ENCODE measurements around the gene DNAH8. TPM values are rescaled to one million over a fixed set of nuclear protein-coding genes. Genes with fewer than 3 reads are reported as not detected.

DNAH8 gene
- polyA plus RNA-seq, 4 donors: 0.35 to 0.57 (median 0.39) TPM

DNA sequence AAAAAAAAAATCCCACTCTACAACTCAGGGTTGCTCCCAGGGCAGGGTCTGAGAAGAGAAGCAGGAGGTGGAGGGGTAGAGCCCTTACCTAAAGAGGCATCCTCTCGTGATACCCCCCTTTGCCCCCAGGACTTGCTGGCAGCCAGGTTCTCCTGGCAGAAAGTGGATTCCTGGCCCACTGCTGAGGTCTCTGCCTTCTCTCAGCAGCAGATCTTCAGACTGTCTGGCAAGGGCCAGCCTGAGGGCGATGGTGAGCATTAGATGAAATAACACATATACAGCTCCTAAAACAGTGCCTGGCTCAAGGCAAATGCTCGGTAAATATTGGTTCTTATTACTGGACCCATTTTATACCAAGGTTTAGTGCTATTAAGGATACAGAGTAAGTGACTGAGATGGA, 328.7 kb downstream of the DNAH8 start:
- DNase-seq (ENCODE audit: low read depth in 4 of 4, low spot score in 2 of 4): no peak

DNA sequence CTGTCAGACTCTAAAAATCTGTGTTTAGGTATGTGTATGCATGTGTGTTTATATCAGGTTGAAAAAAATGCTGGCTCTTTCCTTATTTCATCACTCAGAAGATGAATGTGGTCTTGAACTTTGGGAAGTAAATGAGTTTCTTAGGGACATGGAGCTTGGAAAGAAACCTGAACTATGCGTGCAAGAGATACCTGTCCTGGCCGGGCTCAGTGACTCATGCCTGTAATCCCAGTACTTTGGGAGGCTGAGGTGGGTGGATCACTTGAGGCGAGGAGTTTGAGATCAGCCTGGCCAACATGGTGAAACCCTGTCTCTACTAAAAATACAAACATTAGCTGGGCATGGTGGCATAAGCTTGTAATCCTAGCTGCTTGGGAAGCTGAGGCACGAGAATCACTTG, 329.1 kb downstream of the DNAH8 start:
- DNase-seq (ENCODE audit: low read depth in 4 of 4, low spot score in 2 of 4): no peak

GRCh38 chr6:39047434-39048327, 332.6 kb downstream of the DNAH8 start:
- no peak for DNase-seq (ENCODE audit: low read depth in 4 of 4, low spot score in 2 of 4)

GRCh38 chr6:39048481-39049399, 333.6 kb downstream of the DNAH8 start, which contains the start of gene GLP1R:
Gene GLP1R, plus strand, starts transcription at chr6:39048781. Its CDS starts 60 bp downstream, at chr6:39048841.
- DNase-seq (ENCODE audit: low read depth in 4 of 4, low spot score in 2 of 4): no peak

DNA sequence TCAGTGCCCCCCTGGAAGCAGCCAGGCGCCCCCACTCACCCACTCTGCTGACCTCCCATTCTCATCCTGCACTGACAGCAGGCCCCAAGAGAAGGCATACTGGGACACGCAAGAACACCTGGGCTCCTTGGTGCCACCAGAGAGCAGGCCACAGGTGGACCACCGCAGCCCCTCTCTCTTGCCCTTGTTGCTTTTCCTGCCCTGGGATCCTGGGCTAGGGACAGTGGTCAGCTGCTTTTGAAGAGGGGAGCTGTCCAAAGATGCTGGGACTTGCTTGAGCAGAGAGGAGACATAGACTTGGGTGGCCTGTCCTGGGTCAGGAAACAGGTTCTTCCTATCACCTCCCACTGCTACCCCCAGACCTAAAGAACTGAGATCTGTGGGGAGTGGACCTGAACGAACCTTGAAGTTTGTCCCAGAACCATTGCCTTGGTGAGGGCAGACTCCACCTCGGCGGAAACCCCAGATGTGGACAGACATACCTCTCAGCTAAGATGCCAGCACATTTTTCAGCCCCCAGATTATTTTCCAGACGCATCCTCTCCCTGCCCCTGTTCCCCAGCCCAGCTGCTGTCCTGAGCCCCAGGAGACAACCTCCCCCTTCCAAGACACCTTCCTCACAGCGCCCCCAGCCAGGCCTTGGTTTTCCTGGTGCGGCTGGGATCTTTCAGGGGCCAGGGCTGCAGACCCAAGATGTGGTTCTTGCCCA, 334.6 kb downstream of the DNAH8 start:
- no peak for DNase-seq (ENCODE audit: low read depth in 4 of 4, low spot score in 2 of 4)

DNA sequence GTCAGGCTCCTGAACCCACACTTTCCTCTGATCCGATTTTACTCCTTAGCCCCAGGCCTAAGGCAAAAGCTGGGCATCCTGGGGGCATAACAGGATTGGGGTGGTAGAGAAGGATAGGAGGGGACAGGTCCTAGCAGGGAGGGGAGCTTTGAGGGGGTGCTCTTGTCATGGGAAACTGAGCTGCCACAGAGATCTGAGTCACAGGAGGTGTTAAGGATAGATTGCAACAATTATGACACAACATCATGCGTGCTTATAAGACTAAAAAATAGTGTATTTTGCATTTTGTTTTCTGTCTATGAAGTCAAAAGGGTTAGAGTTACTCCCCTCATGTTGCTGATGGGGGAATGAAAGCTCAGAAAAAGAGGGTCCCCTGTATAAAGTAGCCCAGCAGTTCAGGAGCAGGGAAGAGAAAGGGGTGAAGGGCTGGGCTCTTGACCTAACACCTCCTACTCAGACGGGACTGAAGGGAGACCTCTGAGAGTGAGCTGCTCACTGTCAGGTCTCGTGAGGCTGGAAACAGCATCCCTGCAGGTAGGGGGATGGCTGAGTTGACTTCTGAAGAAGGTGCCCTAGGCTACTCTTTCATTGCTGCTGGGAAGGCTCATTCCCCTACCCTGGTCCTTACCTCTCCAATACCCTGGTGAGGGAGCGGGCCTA, 335.5 kb downstream of the DNAH8 start:
- no peak for DNase-seq (ENCODE audit: low read depth in 4 of 4, low spot score in 2 of 4)

GRCh38 chr6:39051399-39052122, 336.4 kb downstream of the DNAH8 start:
- DNase-seq (ENCODE audit: low read depth in 4 of 4, low spot score in 2 of 4): no peak

GRCh38 chr6:39053016-39053624, 338.0 kb downstream of the DNAH8 start:
- no peak for DNase-seq (ENCODE audit: low read depth in 4 of 4, low spot score in 2 of 4)

DNA sequence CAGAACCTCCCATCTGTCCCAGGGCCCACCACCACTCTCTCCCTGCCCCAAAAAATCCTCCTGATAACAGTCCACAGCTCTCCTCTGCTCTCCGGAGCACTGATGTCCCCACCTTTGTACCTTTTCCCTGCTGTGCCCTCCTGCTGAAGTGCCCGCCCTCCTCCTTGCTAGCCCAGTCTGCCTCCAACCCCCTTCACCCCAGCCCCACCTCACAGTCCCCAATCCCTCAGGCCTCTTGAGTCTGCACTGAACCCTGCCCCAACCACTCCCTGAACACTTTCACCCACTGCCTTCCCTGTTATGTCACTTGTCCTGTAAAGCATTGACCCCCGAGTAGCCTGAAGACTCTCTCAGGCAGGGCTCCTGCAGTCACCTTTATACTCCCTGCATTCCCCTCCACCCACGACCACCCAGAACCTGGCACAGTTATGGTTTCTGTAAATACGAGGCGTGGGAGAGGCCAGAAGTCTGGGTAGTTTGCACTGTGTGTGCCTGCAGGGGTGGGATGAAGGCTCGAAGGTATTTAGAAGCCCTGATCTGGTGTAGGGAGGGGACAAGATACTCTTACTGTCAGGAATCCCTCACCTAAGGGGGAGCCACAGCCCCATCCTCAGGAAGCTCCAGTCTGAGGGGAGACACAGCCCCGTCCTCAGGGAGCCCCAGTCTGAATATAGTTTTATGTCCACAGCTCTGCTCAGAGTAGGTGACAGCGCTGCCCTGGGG, 338.9 kb downstream of the DNAH8 start:
- no peak for DNase-seq (ENCODE audit: low read depth in 4 of 4, low spot score in 2 of 4)

GRCh38 chr6:39054577-39055142, 339.5 kb downstream of the DNAH8 start:
- DNase-seq (ENCODE audit: low read depth in 4 of 4, low spot score in 2 of 4): no peak

DNA sequence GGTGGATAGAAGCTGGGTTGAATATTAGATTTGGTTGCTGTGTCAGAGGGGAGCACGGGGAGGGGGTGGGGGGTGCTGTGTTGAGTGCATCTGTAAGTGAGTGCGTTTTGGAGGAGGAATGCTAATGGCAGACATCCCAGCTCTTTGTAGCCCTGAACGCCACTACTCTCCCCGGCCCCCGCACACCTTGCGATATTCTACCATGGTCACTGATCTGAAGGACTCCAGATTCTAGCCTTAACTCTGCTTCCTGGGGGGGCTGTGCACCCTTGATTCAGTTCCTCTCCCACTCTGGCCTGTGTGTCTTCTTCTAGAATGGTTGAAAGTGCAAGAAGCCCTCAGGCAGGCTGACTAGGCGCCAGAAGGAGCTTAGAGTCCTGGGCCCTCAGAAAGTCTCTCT, 340.6 kb downstream of the DNAH8 start:
- DNase-seq (ENCODE audit: low read depth in 4 of 4, low spot score in 2 of 4): no peak

GRCh38 chr6:39056191-39056590, 341.1 kb downstream of the DNAH8 start:
- no peak for DNase-seq (ENCODE audit: low read depth in 4 of 4, low spot score in 2 of 4)

DNA sequence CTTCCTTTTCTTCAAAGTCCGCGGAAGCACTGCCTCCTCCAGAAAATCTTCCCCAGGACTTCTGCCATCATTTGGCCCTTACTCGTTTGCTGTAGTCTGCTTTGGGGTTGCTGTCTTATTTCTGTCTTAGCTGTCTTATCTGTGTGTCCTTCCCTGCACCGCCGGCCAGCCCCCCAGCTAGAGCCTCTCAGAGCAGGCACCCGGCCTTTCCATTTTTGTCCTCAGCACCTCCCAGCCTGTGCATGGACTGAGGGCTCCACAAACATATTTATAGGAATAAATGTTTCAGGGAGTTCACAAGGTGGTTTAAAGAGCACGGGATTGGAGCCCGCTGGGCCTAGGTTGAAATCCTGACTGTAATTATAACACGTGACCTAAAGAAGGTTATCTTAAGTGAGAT, 341.6 kb downstream of the DNAH8 start:
- no peak for DNase-seq (ENCODE audit: low read depth in 4 of 4, low spot score in 2 of 4)

DNA sequence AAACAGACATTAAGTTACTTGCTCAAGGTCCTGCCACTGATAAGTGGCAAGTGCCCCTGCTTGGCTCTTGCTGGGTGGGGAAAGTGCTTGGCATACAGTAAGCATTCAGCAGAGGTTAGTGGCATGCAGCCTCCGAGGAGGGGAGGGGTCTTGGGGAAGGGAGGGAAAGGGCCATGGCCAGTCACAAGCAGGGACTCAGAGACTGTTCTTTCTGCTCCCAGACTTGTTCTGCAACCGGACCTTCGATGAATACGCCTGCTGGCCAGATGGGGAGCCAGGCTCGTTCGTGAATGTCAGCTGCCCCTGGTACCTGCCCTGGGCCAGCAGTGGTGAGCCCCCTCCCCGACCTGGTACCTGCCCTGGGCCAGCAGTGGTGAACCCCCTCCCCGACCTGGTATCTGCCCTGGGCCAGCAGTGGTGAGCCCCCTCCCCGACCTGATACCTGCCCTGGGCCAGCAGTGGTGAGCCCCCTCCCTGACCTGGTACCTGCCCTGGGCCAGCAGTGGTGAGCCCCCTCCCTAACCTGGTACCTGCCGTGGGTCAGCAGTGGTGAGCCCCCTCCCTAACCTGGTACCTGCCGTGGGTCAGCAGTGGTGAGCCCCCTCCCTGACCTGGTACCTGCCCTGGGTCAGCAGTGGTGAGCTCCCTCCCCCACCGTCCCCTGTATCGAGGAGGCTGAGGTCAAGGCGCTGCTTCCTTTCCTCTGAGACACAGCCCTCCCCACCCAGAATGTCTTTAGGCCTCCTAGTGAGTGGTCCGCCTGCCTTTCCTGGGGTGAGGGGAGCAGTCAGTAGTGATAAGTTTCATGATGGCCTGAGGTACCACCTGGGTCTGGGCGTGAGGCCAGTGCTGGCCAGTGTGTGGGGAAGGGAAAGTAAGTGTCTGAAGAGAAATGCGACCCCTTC, 342.4 kb downstream of the DNAH8 start:
- no peak for DNase-seq (ENCODE audit: low read depth in 4 of 4, low spot score in 2 of 4)

DNA sequence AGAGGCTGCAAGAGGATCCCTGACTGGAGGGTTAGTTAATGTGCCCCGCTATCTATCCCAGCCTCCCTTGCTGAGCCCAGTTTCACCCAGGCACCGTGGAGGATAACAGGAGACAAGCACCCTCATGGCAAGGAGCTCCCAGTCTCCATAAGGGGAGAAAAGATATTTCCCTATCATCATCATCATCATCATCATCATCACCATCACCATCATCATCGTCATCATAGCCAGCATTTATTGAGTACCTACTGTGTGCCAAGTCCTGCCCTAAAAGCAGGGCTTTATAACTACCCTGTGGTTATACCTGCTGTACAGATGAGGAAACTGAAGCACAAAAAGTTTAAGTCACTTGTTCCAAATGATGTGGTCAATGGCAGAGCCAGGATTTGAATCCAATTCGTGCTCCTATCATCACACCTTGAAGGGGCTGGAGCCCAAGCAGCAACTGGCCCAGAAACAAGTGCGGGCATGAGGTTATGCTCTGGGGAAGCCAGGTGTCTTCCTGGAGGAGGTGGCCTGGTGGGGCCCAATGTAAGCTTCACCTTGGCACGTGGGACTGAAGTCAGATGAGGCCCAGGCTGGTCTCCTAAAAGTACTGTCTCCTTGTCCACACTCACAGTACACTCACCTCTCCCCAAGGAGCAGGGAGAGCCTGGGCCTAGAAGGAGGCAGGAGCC, 343.5 kb downstream of the DNAH8 start:
- no peak for DNase-seq (ENCODE audit: low read depth in 4 of 4, low spot score in 2 of 4)

DNA sequence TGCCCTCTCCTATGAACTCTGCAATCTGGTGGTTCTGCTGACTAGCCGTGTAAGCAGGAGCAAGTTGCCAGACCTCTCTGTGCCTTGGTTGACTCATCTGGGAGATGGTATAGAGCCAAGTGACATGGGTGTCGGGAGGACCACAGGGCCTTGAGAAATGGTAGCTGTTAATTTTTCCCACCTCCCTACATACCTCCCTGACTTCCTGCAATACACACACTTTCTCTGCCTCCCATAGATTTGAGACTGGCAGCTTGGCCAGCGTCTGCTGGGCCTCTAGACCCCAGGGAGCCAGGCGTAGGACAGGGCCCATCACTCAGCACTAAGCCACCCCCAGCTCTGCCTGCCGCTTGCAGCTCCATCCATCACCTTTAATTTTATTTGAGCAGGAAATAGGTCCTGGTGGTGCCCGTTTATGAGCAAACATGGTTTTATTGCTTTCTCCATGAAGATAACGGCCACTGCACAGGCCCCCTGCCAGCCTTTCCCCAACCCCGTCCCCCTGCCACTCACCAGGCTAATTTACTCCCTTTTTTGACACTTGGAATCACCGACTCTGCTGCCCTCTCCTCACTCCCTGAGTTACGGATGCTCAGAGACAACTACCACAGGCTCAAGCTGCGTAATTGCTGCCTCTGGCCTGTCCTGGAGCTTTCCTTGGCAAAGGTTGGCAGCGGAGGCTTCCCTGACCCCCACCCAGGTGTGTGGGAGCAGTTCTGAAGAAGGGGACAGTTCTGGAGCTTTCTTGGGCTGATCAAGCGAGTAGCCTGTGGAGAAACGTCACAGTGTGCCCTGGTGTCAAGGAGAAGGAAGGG, 344.6 kb downstream of the DNAH8 start:
- no peak for DNase-seq (ENCODE audit: low read depth in 4 of 4, low spot score in 2 of 4)
